GM12878 (cell line): ENCODE data around the gene ZBTB16. TPM values are rescaled to one million over a fixed set of nuclear protein-coding genes. Genes with fewer than 3 reads are reported as not detected.

Source experiments
- ATAC-seq: fragments of 200-7000 bp; cut with Tn5 transposase; 3 replicates; pipeline ENCODE4 v1.9.1; 2020; ENCODE audit warnings: mild to moderate bottlenecking, moderate library complexity
- BruUV-seq: library from RNA; stranded (reverse); fragments of 400-500 nt; replicated peaks from 2 replicates; lab custom pipeline; 2021; lab: Mats Ljungman, UMichigan
- CTCF ChIA-PET: fragments of 300-600 bp; sonication (Branson Sonifier 250); formaldehyde crosslinking; extraction: SDS; loops from one replicate; lab custom pipeline; 2021; ENCODE audit warnings: inconsistent platforms; lab: Yijun Ruan, JAX
- POLR2A ChIA-PET: fragments of 350-600 bp; formaldehyde crosslinking; extraction: SDS; loops from one replicate; lab custom pipeline; 2021; ENCODE audit warnings: inconsistent platforms; lab: Charles Lee
- RAD21 ChIA-PET: fragments of 300-600 bp; sonication (Branson Sonifier 250); formaldehyde crosslinking; loops from one replicate; lab custom pipeline; 2023; ENCODE audit warnings: antibody characterized with exemption; ENCODE audit not compliant: unreplicated experiment; lab: Charles Lee
- SMC1A ChIA-PET: fragments of 300-600 bp; sonication (Branson Sonifier 250); formaldehyde crosslinking; loops from one replicate; lab custom pipeline; 2023; ENCODE audit not compliant: unreplicated experiment, uncharacterized antibody; lab: Charles Lee
- DNase-seq: peaks from one replicate; pipeline ENCODE4 v3.0.0-alpha.2; 2011; ENCODE audit warnings: low read depth, low spot score
- FAIRE-seq: peaks from 3 replicates; lab custom pipeline; 2011; peaks lifted over from hg19 to GRCh38; lab: Jason Lieb, UNC
- H2AFZ ChIP-seq: 2 replicates; pipeline ENCODE4 v1.6.0; 2011; ENCODE audit warnings: low read depth, low read length, control low read depth; ENCODE audit not compliant: control insufficient read depth
- H3K27ac ChIP-seq: 2 replicates; pipeline ENCODE4 v1.5.1; 2011; ENCODE audit warnings: control low read depth; ENCODE audit not compliant: control insufficient read depth, insufficient read depth
- H3K27me3 ChIP-seq, 2 experiments: replicated peaks in 1 of 2; 2 replicates each; pipeline versions ENCODE4 v1.6.0 to v1.6.1; 2011; ENCODE audit warnings: low read length in 1 of 2; ENCODE audit not compliant: control insufficient read depth in 2 of 2, insufficient read depth in 2 of 2
- H3K36me3 ChIP-seq, 2 experiments: 2 replicates each; pipeline ENCODE4 v1.5.1; 2011; ENCODE audit warnings: low read length in 1 of 2; ENCODE audit not compliant: control insufficient read depth in 2 of 2, insufficient read depth in 2 of 2
- H3K4me1 ChIP-seq: 2 replicates; pipeline ENCODE4 v1.6.1; 2011; ENCODE audit warnings: mild to moderate bottlenecking, low read length, moderate library complexity, mixed read lengths; ENCODE audit not compliant: control insufficient read depth, insufficient read depth
- H3K4me2 ChIP-seq: 2 replicates; pipeline ENCODE4 v1.6.0; 2011; ENCODE audit warnings: control low read depth; ENCODE audit not compliant: control insufficient read depth, insufficient read depth
- H3K4me3 ChIP-seq: fragments of 200-600 bp; sonication (generic); 2 replicates; pipeline ENCODE4 v1.5.1; 2016
- H3K79me2 ChIP-seq: 2 replicates; pipeline ENCODE4 v1.6.0; 2011; ENCODE audit warnings: low read length; ENCODE audit not compliant: control insufficient read depth, insufficient read depth
- H3K9ac ChIP-seq: 2 replicates; pipeline ENCODE4 v1.8.0; 2011; ENCODE audit warnings: low read length, control low read depth, mixed read lengths; ENCODE audit not compliant: control insufficient read depth, insufficient read depth
- H3K9me3 ChIP-seq: replicated peaks from 3 replicates; pipeline ENCODE4 v1.5.1; 2011; ENCODE audit warnings: mild to moderate bottlenecking, low read length; ENCODE audit not compliant: control insufficient read depth, insufficient read depth
- H4K20me1 ChIP-seq: 2 replicates; pipeline ENCODE4 v1.6.0; 2011; ENCODE audit not compliant: control insufficient read depth, insufficient read depth
- ATF2 ChIP-seq: IDR thresholded peaks from 2 replicates; pipeline ENCODE4 v1.6.1; 2012; ENCODE audit warnings: low read length, inconsistent platforms
- ESRRA ChIP-seq: IDR thresholded peaks from 2 replicates; pipeline ENCODE4 v1.6.1; 2012; ENCODE audit warnings: mild to moderate bottlenecking, low read length, improper control_type of control experiment
- FOS ChIP-seq: IDR thresholded peaks from 3 replicates; pipeline ENCODE4 v1.6.1; 2011; ENCODE audit warnings: borderline replicate concordance; ENCODE audit not compliant: insufficient read length; ENCODE audit errors: extremely low read depth
- FOXK2 ChIP-seq: fragments of 450-650 bp; IDR thresholded peaks from 2 replicates; pipeline ENCODE4 v1.6.1; 2017; ENCODE audit warnings: mild to moderate bottlenecking, moderate library complexity
- HDAC2 ChIP-seq: fragments of 200-600 bp; sonication (generic); IDR thresholded peaks from 2 replicates; pipeline ENCODE4 v1.6.1; 2017
- MEF2A ChIP-seq: IDR thresholded peaks from 2 replicates; pipeline ENCODE4 v1.6.1; 2011; ENCODE audit warnings: low read depth, mild to moderate bottlenecking, low read length, moderate library complexity; ENCODE audit not compliant: insufficient read depth
- NKRF ChIP-seq: fragments of 450-650 bp; conservative IDR thresholded peaks from 2 replicates; pipeline ENCODE4 v1.6.1; 2017; ENCODE audit warnings: mild to moderate bottlenecking, moderate library complexity
- NR2C2 ChIP-seq: IDR thresholded peaks from 2 replicates; pipeline ENCODE4 v1.6.1; 2011; ENCODE audit warnings: borderline replicate concordance, low read depth; ENCODE audit not compliant: control insufficient read depth, insufficient read length
- PAX5 ChIP-seq: IDR thresholded peaks from 2 replicates; pipeline ENCODE4 v1.6.1; 2011; ENCODE audit warnings: low read depth, low read length, borderline replicate concordance
- SREBF2 ChIP-seq: IDR thresholded peaks from 2 replicates; pipeline ENCODE4 v1.6.1; 2012; ENCODE audit warnings: mild to moderate bottlenecking, low read length
- WRNIP1 ChIP-seq: IDR thresholded peaks from 2 replicates; pipeline ENCODE4 v1.6.1; 2011; ENCODE audit warnings: low read depth, low read length, improper control_type of control experiment, borderline replicate concordance
- ZNF24 ChIP-seq: fragments of 450-650 bp; IDR thresholded peaks from 2 replicates; pipeline ENCODE4 v1.6.1; 2017; ENCODE audit warnings: antibody characterized with exemption, mild to moderate bottlenecking
- ZNF622 ChIP-seq: fragments of 450-650 bp; IDR thresholded peaks from 2 replicates; pipeline ENCODE4 v1.6.1; 2017; ENCODE audit warnings: mild to moderate bottlenecking, inconsistent platforms
- WGBS: methylation state at CpG from one replicate; pipeline ENCODE4 v1.1.6; 2016; ENCODE audit warnings: low lambda C conversion rate; ENCODE audit not compliant: insufficient replicate concordance, insufficient coverage; ENCODE audit errors: missing lambda C conversion rate; 5-methylcytosine and 5-hydroxymethylcytosine counted together
- in situ Hi-C: fragments of 300-500 bp; cut with MboI; formaldehyde crosslinking; loops from 9 replicates; pipeline ENCODE4 v1.14.3; 2018; ENCODE audit warnings: mixed read lengths
- intact Hi-C: fragments of 100-400 bp; cut with micrococcal nuclease; formaldehyde crosslinking; loops from one replicate; pipeline ENCODE4 v1.14.2; 2022; ENCODE audit not compliant: unreplicated experiment
- polyA plus RNA-seq, 11 experiments: library from polyadenylated mRNA; depleted of rRNA in 4 of 11; unstranded in 6 of 11; stranded (reverse) in 5 of 11; fragments of >200 nt; fragmentation: Nextera tagmentation in 4 of 11; fragmentation: Illumina TruSeq in 1 of 11; extraction: Ambion mirVana in 4 of 11; extraction: Trizol in 1 of 11; gene quantifications; 1 replicate in 1 of 11; 2 replicates in 10 of 11; pipeline versions ENCODE4 v1.2.1 to v1.2.3, GENCODE V29; 2011 to 2016; ENCODE audit warnings: inconsistent platforms in 2 of 11, missing spikeins in 2 of 11, low read depth in 1 of 11
- total RNA-seq, 4 experiments: library from RNA; depleted of rRNA in 3 of 4; stranded (reverse); fragments of >200 nt in 3 of 4; fragmentation: Illumina TruSeq in 1 of 4; extraction: Trizol in 1 of 4; gene quantifications; 2 replicates each; pipeline versions ENCODE4 v1.2.1 to v1.2.3, GENCODE V29; 2013 to 2021

Gene ZBTB16
- total and polyA plus RNA-seq, 10 of the 15 experiments (the other 5 are each of a cell fraction or from before 2014, with no cell fraction given), result 0.38 TPM; not detected in 9

GRCh38 chr11:114019046-114019445, 40.5 kb upstream of the ZBTB16 start:
- no peak for DNase-seq
- H4K20me1 ChIP-seq, result no peaks in the 10 kb centered on the region
- FAIRE-seq, result no peak
- no peaks in the 10 kb centered on the region for H3K4me1 ChIP-seq
- intact Hi-C loops (no loop called here), in situ Hi-C loops (no loop called here)
- WGBS, result 22% methylated on average over 3 of the region's 3 CpGs
- ChIA-PET SMC1A (no interaction called here), POLR2A (no interaction called here), CTCF (no interaction called here), RAD21 (no interaction called here)
- H3K27me3 ChIP-seq, result no peaks in the 10 kb centered on the region
- TF ChIP-seq ZNF622 (no peak), ATF2 (no peak), MEF2A (no peak), SREBF2 (no peak)
- no peaks in the 10 kb centered on the region for H3K36me3 ChIP-seq
- H3K4me2 ChIP-seq, result no peak overlapping the region
- no peak overlapping the region for H3K4me3 ChIP-seq
- no peak overlapping the region for H2AFZ ChIP-seq
- ATAC-seq, result no peak
- no peak overlapping the region for H3K9ac ChIP-seq
- no peaks in the 10 kb centered on the region for H3K9me3 ChIP-seq
- H3K79me2 ChIP-seq, result no peaks in the 10 kb centered on the region
- H3K27ac ChIP-seq, result no peak overlapping the region
- BruUV-seq, result no TSS peak

GRCh38 chr11:114019574-114019973, 39.9 kb upstream of the ZBTB16 start:
- BruUV-seq, result no TSS peak
- H4K20me1 ChIP-seq, result no peaks in the 10 kb centered on the region
- H3K4me3 ChIP-seq, result no peak overlapping the region
- DNase-seq (no peak), ATAC-seq (no peak), FAIRE-seq (no peak)
- no peaks in the 10 kb centered on the region for H3K4me1 ChIP-seq
- ChIA-PET CTCF (no interaction called here), SMC1A (no interaction called here), RAD21 (no interaction called here), POLR2A (no interaction called here)
- no peak overlapping the region for H3K27ac ChIP-seq
- 23% methylated on average over 5 of the region's 5 CpGs for WGBS
- no peaks in the 10 kb centered on the region for H3K27me3 ChIP-seq
- no peaks in the 10 kb centered on the region for H3K79me2 ChIP-seq
- intact Hi-C loops (no loop called here), in situ Hi-C loops (no loop called here)
- H3K4me2 ChIP-seq, result no peak overlapping the region
- H3K9me3 ChIP-seq, result no peaks in the 10 kb centered on the region
- H2AFZ ChIP-seq, result no peak overlapping the region
- TF ChIP-seq HDAC2 (no peak), PAX5 (no peak), ESRRA (no peak), FOS (no peak), FOXK2 (no peak), NKRF (no peak), ZNF24 (no peak), WRNIP1 (no peak), NR2C2 (no peak)
- no peaks in the 10 kb centered on the region for H3K36me3 ChIP-seq
- no peak overlapping the region for H3K9ac ChIP-seq
